NCI-H446 (cell line): ENCODE measurements around the gene POLR1G.
"Not testable (repeated sequence)": the region's sequence is repeated elsewhere in the genome, so short reads cannot be mapped to it uniquely, and the experiment has no call there.

ENCODE experiments used
- DNase-seq, 2 experiments: peaks; one replicate each; lab custom pipeline; 2025; lab: John Stamatoyannopoulos, UW

POLR1G gene

DNA sequence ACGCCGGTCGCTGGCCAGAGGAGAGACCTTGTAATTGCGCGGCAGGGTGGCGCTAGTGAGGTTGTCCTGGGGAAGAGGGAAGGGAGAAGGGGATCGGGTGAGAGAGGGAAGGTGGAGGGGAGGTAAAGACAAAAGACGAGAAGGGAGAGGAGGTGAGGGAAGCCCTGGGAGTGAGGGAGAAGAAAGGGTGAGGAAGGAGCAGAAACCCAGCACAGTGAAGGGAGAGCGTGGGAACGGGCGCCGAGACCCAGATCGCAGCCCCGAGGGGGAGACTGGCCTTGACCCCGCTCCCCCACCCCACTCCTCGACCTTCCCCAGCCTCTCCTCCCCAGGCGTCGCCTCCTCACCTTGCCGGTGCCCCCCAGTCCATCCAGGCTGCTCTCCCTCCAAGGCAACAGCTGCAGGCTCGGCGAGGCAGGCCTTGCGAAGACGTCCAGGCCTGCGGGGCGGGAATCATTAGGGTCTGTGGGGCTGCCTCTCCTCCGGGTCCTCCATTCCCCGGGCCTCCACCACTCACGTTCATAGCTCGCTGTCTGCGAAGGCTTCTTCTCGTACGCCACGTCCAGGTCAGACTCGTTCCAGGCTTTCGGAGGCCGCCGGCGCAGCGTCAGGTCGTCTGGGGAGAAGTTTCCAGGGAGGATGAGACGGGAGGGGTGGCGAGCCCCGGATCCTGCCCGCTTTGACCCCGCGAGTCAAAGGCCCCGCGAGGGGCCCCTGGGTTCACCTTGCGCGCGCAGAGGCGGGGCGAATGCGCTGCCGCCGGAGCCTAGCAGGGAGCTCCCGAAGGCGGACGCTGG lies 10.4 kb upstream of the POLR1G start:
- no peak for DNase-seq

DNA sequence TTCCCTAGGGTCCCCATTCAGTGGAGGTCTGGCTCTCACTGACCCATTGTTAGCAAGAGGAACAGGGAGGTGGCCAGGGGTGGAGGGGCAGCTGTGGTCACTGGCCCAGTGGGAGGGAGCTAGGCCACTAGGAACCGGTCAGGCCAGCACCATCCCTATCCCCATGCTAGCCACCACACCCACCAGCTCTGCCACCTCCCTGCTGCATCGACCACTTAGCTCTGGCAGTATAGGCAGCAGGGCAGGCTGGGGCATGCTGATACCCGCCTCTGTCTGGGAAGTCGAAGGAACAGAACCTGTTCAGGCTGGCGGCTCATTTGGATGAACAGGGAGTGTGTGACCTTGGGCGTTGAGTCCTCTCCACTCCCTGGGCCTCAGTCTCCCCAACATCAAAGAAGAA lies 6.3 kb upstream of the POLR1G start:
- no peak for DNase-seq

DNA sequence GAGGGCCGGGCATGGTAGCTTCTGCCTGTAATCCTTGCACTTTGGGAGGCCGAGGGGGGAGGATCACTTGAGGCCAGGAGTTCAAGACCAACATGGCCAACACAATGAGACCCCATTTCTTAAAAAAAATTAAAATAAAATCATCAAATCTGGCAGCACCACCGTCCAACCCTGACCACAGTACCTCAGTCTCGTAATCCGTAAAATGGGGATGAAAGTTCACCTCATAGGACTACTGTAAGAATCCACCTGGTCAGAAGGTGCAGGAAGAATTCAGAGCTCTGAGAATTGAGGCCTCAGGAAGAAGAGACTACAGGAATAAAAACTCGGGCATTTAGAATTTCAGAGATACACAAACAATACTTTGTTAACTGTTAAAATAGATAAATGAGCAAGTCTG lies 4.6 kb upstream of the POLR1G start:
- DNase-seq = no peak

DNA sequence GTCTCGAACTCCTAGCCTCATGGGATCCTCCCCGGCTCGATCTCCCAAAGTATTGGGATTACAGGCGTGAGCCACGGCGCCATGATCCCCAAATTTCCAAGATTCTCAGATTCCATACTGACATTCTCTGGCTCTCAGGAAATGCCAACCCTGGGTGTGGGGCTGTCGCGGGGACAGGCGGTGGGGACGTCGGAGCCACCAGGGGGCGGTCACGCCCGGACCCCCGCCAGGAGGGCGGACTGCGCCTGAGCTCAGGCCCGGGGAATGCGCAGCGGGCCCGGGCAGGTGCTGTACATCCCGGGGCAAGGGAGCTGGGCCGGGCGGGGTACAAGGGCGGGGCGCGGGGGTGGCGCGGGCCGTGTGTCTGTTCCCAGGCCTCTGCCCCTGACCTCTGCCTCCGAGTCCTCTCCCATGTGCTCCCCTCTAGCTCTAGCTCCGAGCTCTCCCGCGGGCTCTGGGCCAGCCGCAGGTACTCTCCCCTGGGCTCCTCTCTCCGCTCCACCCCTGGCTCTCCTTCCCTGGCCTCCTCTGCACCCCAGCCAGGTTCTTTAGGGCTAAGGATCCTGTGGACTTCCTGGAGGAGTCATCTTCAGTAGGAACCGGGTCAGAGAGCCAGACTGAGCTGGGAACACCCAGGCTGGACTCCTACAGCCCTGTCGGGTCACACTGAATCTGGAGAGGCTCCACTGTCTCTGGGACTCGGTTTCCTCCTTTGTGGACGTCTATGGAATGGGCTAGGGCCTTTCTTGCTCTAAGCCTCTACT lies 4.0 kb upstream of the POLR1G start:
- no peak for DNase-seq

DNA sequence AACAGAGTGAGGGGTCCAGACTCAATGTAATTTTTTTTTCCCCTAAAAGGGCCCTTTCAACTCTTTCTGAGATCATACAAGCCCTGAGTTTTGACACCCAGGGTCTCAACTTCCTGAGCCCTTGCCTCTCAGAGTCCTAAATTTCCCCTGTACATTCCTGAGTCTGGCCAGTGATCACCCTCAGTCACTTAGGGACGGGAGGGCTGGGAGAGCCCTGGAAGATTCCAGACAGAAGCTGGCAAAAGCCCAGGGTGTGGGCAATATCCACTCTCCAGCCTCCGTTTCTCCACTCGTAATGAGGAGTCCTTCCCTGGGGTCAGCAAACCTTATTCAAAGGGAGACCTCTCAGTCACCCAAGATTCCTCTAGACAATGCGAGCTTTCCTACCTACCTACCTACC lies 3.2 kb upstream of the POLR1G start:
- no peak for DNase-seq

DNA sequence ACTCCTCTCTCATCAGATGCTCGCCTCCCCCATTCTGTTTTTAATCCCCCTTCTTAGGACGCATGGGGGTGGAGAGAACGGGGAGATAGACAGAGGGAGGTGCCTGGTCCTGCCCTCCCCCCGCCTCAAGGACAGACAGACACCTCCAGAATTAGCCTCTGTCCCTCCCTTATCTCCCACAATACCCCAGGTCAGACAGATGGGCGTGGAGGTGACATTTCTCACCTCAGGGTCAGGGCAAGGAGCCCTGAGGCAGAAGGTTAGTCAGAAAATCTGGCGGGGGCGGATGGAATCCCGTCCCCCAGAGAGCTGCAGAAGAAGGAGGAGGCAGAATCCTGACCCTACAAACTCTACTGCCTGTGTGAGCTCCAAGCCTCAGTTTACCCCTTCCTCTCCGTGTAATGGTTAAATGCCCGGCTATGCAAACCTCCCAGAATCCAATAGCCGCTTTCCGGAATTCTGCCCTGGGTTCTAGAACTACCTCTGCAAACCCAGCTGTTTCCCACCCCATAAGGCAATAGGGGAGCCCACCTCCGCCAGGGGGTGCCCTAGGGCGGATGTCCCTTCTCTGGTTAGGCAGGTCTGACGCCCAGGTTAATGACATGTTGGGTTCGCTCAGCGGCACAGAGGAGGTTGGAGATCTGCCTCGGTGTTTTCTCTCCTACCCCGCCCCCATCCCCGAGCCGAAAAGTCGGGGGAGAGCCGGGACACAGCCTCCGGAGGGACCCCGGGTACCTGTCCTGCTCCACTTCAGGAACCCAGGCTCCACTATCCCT lies 2.5 kb upstream of the POLR1G start:
- DNase-seq = no peak

DNA sequence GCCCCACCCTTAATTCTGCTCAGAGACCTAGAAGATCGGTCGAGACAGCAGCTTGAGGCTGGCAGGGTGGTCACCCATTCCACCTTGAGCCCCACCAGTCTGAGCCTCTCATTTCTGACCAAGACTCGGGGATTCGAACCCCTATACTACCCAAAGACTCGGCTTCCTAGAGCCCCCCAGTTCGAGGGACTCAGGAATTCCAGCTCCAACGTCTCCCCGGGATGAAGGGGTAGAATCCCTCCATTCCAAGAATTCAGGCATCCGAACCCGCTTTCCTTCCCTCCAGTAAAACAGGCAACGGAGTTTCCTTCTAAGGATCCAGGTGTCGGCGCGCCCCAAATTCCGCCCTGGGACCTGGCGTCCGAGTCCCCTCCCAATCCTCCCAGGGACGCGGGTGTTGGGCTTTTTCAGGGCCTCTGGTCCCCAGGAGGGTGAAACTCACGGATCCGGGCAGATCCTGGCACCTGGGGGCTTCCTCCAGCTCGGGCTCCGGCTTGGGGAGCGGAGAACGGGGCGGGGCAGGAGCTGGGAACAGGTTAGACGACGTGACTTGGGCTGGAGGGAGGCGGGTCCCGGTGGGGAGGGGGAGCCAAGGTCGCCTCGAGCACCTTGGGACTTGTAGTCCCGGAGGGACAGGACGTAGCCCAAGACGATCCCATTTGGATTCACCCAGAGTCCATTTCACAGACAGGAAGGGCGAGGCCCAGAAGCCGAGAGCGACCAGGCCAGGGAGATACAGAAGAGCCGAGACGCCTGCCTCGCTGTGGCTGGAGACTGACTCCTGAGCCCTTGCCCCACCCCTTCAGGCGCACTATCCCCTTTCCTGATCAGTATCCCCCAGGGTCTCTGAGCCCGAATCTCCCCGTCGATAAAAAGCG lies 1.6 kb upstream of the POLR1G start, which contains the start of gene PPP1R13L:
Gene PPP1R13L, minus strand, starts transcription at position 513 of the 878 bp plus-strand sequence. CDS start 6,751 bp downstream, outside the sequence.
- DNase-seq = peak; percentile 80 to 82

DNA sequence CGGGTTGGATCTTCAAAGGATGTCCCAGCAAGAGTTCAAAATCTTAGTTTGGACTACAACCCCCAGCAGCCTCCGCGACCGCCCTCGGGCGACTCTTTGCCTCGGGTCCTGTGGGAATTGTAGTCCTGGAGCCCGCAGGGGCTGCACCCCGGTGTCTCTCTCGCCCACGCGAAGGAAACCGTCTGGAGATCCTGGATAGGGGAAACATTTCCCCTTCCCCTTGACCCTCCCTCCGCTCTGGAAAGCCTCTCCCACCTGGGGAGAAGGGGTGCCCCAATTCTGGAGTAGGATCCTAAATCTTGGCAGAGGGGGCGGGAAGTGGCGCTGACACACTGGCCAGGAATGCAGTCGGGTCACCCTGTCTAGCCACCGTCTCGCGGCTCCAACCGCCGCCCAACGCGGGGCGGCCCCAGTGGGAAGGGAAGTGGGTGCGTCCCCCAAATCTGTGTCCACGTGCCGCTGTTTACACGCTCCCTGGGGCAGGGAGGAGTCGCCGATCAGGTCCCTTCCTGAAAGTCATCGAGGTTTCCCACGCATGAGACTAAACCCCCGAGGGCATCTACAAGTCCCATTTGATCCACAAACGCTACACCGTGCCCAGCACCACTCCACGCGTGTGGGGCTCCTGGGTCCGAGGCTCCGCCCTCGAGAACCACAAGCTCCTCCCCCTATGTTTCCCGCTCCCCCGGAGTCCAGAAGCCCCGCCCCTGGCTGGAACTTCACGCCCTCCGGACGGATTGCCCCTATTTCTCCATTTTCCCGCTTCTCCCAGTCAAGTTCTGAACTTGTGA lies 814 bp upstream of the POLR1G start:
- DNase-seq = peak; percentile 95 to 96

DNA sequence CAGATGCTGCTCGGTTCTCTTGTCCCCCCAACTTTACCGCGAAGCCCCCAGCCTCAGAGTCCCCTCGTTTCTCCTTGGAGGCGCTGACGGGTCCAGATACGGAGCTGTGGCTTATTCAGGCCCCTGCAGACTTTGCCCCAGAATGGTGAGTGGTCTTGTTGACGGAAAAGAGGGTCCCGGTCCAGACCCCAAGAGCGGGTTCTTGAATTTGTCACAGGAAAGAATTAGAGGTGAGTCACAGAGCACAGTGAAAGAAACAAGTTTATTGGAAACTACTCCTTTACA lies 589 bp downstream of the POLR1G start:
- no peak for DNase-seq

DNA sequence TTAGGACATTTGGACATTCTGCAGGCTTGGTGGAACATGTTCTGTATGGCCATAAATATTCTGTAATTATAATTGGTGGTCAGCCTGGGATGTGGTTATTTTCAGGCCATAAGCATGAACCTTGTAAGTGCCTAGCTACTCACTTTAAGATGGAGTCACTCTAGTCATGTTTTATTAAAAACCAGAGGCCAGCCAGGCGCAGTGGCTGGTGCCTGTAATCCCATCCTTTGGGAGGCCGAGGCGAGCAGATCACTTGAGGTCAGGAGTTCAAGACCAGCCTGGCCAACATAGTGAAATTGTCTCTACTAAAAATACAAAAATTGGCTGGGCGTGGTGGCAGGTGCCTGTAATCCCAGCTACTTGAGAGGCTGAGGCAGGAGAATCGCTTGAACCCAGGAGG lies 1.1 kb downstream of the POLR1G start:
- DNase-seq = not testable (repeated sequence)

DNA sequence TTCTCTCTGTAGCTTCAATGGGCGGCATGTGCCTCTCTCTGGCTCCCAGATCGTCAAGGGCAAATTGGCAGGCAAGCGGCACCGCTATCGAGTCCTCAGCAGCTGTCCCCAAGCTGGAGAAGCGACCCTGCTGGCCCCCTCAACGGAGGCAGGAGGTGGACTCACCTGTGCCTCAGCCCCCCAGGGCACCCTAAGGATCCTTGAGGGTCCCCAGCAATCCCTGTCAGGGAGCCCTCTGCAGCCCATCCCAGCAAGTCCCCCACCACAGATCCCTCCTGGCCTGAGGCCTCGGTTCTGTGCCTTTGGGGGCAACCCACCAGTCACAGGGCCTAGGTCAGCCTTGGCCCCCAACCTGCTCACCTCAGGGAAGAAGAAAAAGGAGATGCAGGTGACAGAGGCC lies 1.7 kb downstream of the POLR1G start:
- no peak for DNase-seq

DNA sequence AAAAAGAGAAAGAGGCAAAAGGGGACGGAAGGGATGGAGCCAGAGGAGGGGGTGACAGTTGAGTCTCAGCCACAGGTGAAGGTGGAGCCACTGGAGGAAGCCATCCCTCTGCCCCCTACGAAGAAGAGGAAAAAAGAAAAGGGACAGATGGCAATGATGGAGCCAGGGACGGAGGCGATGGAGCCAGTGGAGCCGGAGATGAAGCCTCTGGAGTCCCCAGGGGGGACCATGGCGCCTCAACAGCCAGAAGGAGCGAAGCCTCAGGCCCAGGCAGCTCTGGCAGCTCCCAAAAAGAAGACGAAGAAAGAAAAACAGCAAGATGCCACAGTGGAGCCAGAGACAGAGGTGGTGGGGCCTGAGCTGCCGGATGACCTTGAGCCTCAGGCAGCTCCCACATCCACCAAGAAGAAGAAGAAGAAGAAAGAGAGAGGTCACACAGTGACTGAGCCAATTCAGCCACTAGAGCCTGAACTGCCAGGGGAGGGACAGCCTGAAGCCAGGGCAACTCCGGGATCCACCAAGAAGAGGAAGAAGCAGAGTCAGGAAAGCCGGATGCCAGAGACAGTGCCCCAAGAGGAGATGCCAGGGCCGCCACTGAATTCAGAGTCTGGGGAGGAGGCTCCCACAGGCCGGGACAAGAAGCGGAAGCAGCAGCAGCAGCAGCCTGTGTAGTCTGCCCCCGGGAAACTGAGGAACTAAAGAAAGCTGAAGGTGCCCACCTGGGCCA lies 2.5 kb downstream of the POLR1G start:
- no peak for DNase-seq

DNA sequence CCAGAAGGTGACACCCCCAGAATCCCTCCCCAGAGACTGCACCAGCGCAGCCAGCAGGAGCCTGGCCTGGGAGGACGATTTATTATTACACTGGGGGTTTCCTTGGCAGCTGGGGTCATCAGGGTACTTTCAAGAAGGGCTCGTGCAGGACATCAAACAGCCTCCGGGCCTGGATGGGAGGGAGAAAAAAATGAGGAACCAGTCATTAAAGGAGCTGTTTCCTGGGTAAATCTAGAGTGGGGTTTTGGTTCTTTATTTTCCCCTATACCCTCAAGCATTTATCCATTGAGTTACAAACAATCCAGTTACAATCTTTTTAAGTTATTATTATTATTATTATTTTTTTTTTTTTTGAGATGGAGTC lies 3.1 kb downstream of the POLR1G start:
- no peak for DNase-seq

DNA sequence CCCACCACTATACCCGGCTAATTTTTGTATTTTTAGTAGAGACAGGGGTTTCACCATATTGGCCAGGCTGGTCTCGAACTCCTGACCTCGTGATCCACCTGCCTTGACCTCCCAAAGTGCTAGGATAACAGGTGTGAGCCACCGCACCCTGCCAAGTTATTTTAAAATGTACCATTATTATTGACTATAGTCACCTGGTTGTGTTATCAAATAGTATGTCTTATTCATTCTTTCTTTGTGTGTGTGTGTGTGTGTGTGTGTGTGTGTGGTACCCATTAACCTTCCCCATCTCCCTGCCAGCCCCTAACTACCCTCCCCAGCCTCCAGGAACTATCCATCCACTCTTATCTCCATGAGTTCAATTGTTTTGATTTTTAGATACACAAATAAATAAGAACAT lies 3.9 kb downstream of the POLR1G start:
- DNase-seq = not testable (repeated sequence)

DNA sequence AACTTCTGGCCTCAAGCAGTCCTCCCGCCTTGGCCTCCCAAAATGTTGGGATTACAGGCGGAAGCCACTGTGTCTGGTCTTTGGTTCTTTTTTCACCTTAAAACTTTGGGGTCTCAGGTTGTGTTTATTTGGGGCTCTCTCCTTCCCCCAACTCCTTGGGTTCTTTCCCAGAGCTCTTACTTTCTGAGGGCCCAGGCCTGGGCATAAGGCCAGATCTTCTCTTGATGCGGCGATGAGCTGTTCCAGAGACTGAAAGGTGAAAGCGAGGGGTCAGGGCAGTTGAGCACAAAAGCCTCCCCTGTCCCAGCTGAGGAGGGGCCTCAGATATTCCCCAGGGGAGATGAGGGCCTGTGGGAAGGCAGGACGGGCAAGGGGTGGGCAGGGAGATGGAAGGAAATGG lies 7.1 kb downstream of the POLR1G start:
- DNase-seq = no peak

DNA sequence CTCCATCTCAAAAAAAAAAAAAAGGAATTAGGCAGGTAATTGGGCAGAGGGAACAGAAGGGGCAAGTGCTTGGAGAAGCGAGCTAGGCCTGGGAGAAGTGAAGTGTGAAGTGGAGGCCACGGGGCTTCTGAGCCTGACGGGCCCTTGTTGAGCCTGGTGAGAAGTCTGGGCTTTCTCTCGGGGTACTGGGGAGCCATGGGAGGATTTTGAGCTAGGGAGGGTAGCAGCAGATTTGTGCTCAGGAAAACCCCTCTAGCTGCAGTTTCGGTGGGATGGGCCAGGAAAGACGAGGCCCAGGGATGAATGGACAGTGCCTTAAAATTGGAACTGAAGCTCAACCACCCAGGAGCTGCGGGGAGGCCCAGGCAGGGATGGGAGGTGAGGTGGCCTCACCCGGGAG lies 8.0 kb downstream of the POLR1G start:
- no peak for DNase-seq

DNA sequence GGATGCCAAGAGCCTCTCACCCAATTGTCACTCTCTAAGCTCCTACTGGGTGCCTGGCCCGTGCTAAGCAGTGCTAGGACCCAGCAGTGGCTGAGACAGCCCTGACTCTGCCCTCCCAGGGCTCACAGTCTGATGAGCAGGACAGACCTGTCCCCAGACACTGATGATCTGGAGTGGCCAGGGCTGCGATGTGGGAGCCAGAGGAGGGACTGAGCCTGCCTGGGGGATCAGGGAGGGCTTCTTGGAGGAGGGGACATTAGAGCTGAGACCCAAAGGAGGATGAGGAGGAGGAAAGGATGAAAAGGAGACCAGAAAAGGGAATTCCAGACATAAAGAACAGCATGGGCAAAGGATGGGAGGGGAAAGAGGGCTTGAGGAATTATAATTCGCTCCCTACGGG lies 10.7 kb downstream of the POLR1G start:
- no peak for DNase-seq

DNA sequence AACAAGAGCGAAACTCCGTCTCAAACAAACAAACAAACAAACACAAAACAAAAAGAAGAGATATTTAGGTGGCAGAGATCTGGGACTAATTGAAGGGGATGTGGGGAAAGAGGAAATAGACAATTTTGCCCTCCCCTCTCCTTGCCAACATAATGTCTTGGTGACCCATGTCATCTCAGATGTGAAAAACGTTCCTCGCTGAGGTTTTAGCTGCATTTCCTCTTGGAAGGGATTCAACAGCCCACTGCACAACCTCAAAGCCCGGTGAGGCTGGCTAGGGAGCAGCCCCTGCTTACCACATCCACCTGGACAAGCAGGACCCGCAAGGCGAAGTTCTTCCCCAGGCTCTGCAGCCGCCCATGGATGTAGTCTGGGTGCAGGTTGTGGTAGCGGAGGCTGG lies 12.4 kb downstream of the POLR1G start:
- DNase-seq = no peak

DNA sequence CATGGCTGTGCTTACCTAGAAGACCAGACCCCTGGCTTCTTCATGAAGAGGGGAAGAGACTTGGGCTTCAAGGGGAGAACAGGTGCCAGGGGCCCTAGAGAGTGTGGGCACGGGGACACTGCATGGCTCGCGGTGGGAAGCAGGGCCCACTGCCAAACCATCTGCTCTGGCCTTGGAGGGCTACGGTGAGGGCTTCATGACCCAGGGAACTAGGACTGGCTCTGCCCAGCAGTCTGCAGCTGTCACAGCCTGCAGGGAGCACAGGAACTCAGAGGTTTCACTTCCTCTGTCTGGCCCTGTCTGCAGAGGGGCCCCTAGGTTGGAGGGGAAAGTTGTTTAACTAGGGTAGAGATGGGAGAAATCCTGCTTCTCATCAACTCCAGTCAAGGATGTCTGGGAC lies 13.0 kb downstream of the POLR1G start:
- peak in 1 of 2 experiments; percentile 25 for DNase-seq

DNA sequence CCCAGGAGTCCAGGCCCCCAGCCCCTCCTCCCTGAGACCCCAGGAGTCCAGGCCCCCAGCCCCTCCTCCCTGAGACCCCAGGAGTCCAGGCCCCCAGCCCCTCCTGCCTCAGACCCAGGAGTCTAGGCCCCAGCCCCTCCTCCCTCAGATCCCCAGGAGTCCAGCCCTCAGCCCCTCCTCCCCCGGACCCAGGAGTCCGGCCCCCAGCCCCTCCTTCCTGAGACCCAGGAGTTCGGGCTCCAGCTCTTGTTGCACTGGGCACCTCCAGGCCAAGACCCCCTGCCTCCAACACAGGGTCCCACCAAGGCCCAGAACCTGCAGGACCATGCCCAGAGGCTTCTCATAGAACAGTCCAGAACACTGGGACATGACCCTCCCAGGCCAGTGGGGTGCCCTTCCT lies 13.5 kb downstream of the POLR1G start:
- DNase-seq = no peak
